Caco-2 (cell line): ENCODE measurements around the gene SENP1. TPM values are rescaled to one million over a fixed set of nuclear protein-coding genes. Genes with fewer than 3 reads are reported as not detected.

Source experiments
- BruUV-seq: library from RNA; stranded (reverse); fragments of 400-500 nt; replicated peaks from 2 replicates; lab custom pipeline; 2021; lab: Mats Ljungman, UMichigan
- CTCF ChIA-PET: fragments of 300-600 bp; sonication (Branson Sonifier 250); formaldehyde crosslinking; loops from one replicate; lab custom pipeline; 2022; ENCODE audit warnings: antibody characterized with exemption; lab: Charles Lee
- POLR2A ChIA-PET: fragments of 300-600 bp; sonication (Branson Sonifier 250); formaldehyde crosslinking; loops from one replicate; lab custom pipeline; 2022; ENCODE audit warnings: antibody characterized with exemption; lab: Charles Lee
- DNase-seq, 2 experiments: peaks; one replicate each; pipeline versions ENCODE4 v3.0.0 to v3.0.0-alpha.2; 2020 to 2022
- H3K27me3 ChIP-seq: replicated peaks from 2 replicates; pipeline ENCODE4 v1.6.0; 2011; ENCODE audit warnings: low read length; ENCODE audit not compliant: control insufficient read depth, insufficient read depth
- H3K36me3 ChIP-seq: 2 replicates; pipeline ENCODE4 v1.5.1; 2011; ENCODE audit warnings: low read length; ENCODE audit not compliant: control insufficient read depth, insufficient read depth
- H3K4me1 ChIP-seq: fragments of 250-450 bp; sonication (Bioruptor Pico); 2 replicates; pipeline ENCODE4 v1.5.1; 2020; ENCODE audit warnings: mild to moderate bottlenecking
- H3K4me3 ChIP-seq: 2 replicates; pipeline ENCODE4 v1.5.1; 2011; ENCODE audit warnings: low read depth, mild to moderate bottlenecking, control low read depth, low read length
- H3K9me3 ChIP-seq: fragments of 250-450 bp; sonication (Bioruptor Pico); 2 replicates; pipeline ENCODE4 v1.5.1; 2020; ENCODE audit warnings: mild to moderate bottlenecking, moderate library complexity
- H3K27ac Mint-ChIP-seq: one replicate; pipeline ENCODE4 v1.8.0; 2022; ENCODE audit warnings: mixed read lengths; ENCODE audit not compliant: unreplicated experiment
- H3K27me3 Mint-ChIP-seq: one replicate; pipeline ENCODE4 v1.8.0; 2022; ENCODE audit warnings: mixed read lengths; ENCODE audit not compliant: insufficient read depth, unreplicated experiment
- H3K36me3 Mint-ChIP-seq: one replicate; pipeline ENCODE4 v1.8.0; 2022; ENCODE audit warnings: mild to moderate bottlenecking, mixed read lengths; ENCODE audit not compliant: insufficient read depth, unreplicated experiment
- H3K4me1 Mint-ChIP-seq: one replicate; pipeline ENCODE4 v1.8.0; 2022; ENCODE audit warnings: low read depth, mixed read lengths; ENCODE audit not compliant: unreplicated experiment
- H3K4me3 Mint-ChIP-seq: one replicate; pipeline ENCODE4 v1.8.0; 2022; ENCODE audit warnings: mild to moderate bottlenecking, moderate library complexity, mixed read lengths; ENCODE audit not compliant: unreplicated experiment
- H3K9me3 Mint-ChIP-seq: one replicate; pipeline ENCODE4 v1.8.0; 2022; ENCODE audit warnings: mixed read lengths; ENCODE audit not compliant: unreplicated experiment
- CTCF ChIP-seq, 2 experiments: fragments of 200-600 bp in 1 of 2; IDR thresholded peaks; 1 replicate in 1 of 2; 2 replicates in 1 of 2; pipeline versions ENCODE4 v1.5.1 to v1.8.0; 2011 to 2022; ENCODE audit warnings: antibody characterized with exemption in 1 of 2, control low read depth in 1 of 2, inconsistent platforms in 1 of 2, low read depth in 1 of 2, low read length in 1 of 2, mild to moderate bottlenecking in 1 of 2, moderate library complexity in 1 of 2; ENCODE audit not compliant: insufficient read depth in 1 of 2, severe bottlenecking in 1 of 2, unreplicated experiment in 1 of 2
- intact Hi-C: fragments of 100-400 bp; cut with micrococcal nuclease; formaldehyde crosslinking; loops from one replicate; pipeline ENCODE4 v1.10.0; 2022; ENCODE audit not compliant: unreplicated experiment
- total RNA-seq: library from RNA; stranded (reverse); gene quantifications from 2 replicates; pipeline ENCODE4 v1.2.3, GENCODE V29; 2022

SENP1 gene
- total RNA-seq, 1 experiment from 2014 or later: 40.4 TPM

- BruUV-seq: no TSS peak
- Mint-ChIP-seq H3K4me1 (no peaks in the 10 kb centered on the region), H3K27ac (no peak overlapping the region), H3K9me3 (peaks cover 4% of the 10 kb centered on the region), H3K4me3 (no peak overlapping the region), H3K27me3 (no peaks in the 10 kb centered on the region), H3K36me3 (peaks cover 10% of the 10 kb centered on the region)
- Histone ChIP-seq H3K4me3 (no peak overlapping the region), H3K27me3 (no peaks in the 10 kb centered on the region), H3K4me1 (no peaks in the 10 kb centered on the region), H3K9me3 (peaks cover under 1% of the 10 kb centered on the region; the same call in 1 of the 2 replicates), H3K36me3 (no peaks in the 10 kb centered on the region)
- CTCF ChIA-PET: no interaction called here
- intact Hi-C loops: no loop called here
- no peak for TF ChIP-seq CTCF (IDR thresholded peaks at IDR 0.05; ENCODE audit: insufficient read depth in 1 of 2, low read depth in 1 of 2, low read length in 1 of 2, severe bottlenecking in 1 of 2, unreplicated experiment in 1 of 2)
- POLR2A ChIA-PET: no interaction called here
- no peak for DNase-seq
Observed at GRCh38 chr12:48053122-48053521, 52.8 kb downstream of the SENP1 start.

GRCh38 chr12:48051681-48052080 is 54.2 kb downstream of the SENP1 start:
- H3K36me3 Mint-ChIP-seq: peaks cover 13% of the 10 kb centered on the region
- Histone ChIP-seq H3K27me3 (no peaks in the 10 kb centered on the region), H3K4me3 (no peak overlapping the region), H3K9me3 (no peaks in the 10 kb centered on the region), H3K4me1 (no peaks in the 10 kb centered on the region), H3K36me3 (no peaks in the 10 kb centered on the region)
- CTCF ChIA-PET: interaction anchor here (0.5 kb wide), 1 partner anchor 15 kb away, joined by 6 read pairs; no protein-coding TSS in a partner anchor
- intact Hi-C loops: no loop called here
- DNase-seq: no peak
- H3K9me3 Mint-ChIP-seq: no peaks in the 10 kb centered on the region
- no peaks in the 10 kb centered on the region for H3K27me3 Mint-ChIP-seq
- no peak overlapping the region for H3K4me3 Mint-ChIP-seq
- POLR2A ChIA-PET: interaction anchor here (0.9 kb wide), 1 partner anchor 30 kb away, joined by 3 read pairs; no protein-coding TSS in a partner anchor
- BruUV-seq: no TSS peak
- no peaks in the 10 kb centered on the region for H3K4me1 Mint-ChIP-seq
- H3K27ac Mint-ChIP-seq: no peak overlapping the region
- no peak for TF ChIP-seq CTCF (IDR thresholded peaks at IDR 0.05; ENCODE audit: insufficient read depth in 1 of 2, low read depth in 1 of 2, low read length in 1 of 2, severe bottlenecking in 1 of 2, unreplicated experiment in 1 of 2)

- Mint-ChIP-seq H3K27me3 (no peaks in the 10 kb centered on the region), H3K4me3 (no peak overlapping the region), H3K27ac (no peak overlapping the region), H3K36me3 (peaks cover 24% of the 10 kb centered on the region), H3K4me1 (no peaks in the 10 kb centered on the region), H3K9me3 (no peaks in the 10 kb centered on the region)
- CTCF ChIA-PET: no interaction called here
- POLR2A ChIA-PET: no interaction called here
- H3K9me3 ChIP-seq: no peaks in the 10 kb centered on the region
- no peaks in the 10 kb centered on the region for H3K4me1 ChIP-seq
- H3K36me3 ChIP-seq: peaks cover under 1% of the 10 kb centered on the region; the same call in 1 of the 2 replicates
- BruUV-seq: no TSS peak
- no peak overlapping the region for H3K4me3 ChIP-seq
- TF ChIP-seq CTCF (IDR thresholded peaks at IDR 0.05; ENCODE audit: insufficient read depth in 1 of 2, low read depth in 1 of 2, low read length in 1 of 2, severe bottlenecking in 1 of 2, unreplicated experiment in 1 of 2): no peak
- no peaks in the 10 kb centered on the region for H3K27me3 ChIP-seq
- DNase-seq: no peak
- intact Hi-C loops: no loop called here
Observed at GRCh38 chr12:48050174-48050573, 55.7 kb downstream of the SENP1 start.
